Measurements from ENCODE around the gene ABCA9.

- TF ChIP-seq CTCF (IDR thresholded peaks at IDR 0.05 in 4 of 5, conservative IDR thresholded peaks at IDR 0.05 in 1 of 5), result no peak
- TF ChIP-seq POLR2A (IDR thresholded peaks at IDR 0.05), result no peak
Observed at GRCh38 chr17:68942389-68942788, 118.3 kb downstream of the ABCA9 start.
